ENCODE data around the gene EDC4.

The EDC4 gene

GRCh38 chr16:67930191-67930590, 57.3 kb downstream of the EDC4 start:
- peaks cover 96% of the 10 kb centered on the region for H3K36me3 Mint-ChIP-seq (ENCODE audit: low read depth)
- intact Hi-C loops (cut with micrococcal nuclease): loop anchor here (10.0 kb wide), 1 partner anchor 55 kb away; the partner anchor contains the start of gene EDC4
- no peaks in the 10 kb centered on the region for H3K9me3 Mint-ChIP-seq
- H3K4me1 Mint-ChIP-seq (ENCODE audit: low read depth): peaks cover 12% of the 10 kb centered on the region
- no peak overlapping the region for H3K27ac Mint-ChIP-seq
- no peak overlapping the region for H3K4me3 Mint-ChIP-seq
- H3K27me3 Mint-ChIP-seq: no peaks in the 10 kb centered on the region

GRCh38 chr16:67930678-67931211, 57.9 kb downstream of the EDC4 start:
- Mint-ChIP-seq H3K36me3 (ENCODE audit: low read depth) (peaks cover 97% of the 10 kb centered on the region), H3K27me3 (no peaks in the 10 kb centered on the region), H3K9me3 (no peaks in the 10 kb centered on the region), H3K4me3 (no peak overlapping the region), H3K27ac (no peak overlapping the region), H3K4me1 (ENCODE audit: low read depth) (peaks cover 15% of the 10 kb centered on the region)
- intact Hi-C loops (cut with micrococcal nuclease): loop anchor here (10.0 kb wide), 1 partner anchor 56 kb away; the partner anchor contains the start of gene EDC4

Measured in dendritic cell treated with granulocyte-macrophage colony-stimulating factor and Interleukin-4, amounts not matched to agents 40 ng/mL and 50 ng/mL, for 4 days (primary cell).